Upper lobe of left lung (tissue), 6 donors: ENCODE data around the gene SYNJ1. TPM values are rescaled to one million over a fixed set of nuclear protein-coding genes. Genes with fewer than 3 reads are reported as not detected.
"Not testable (repeated sequence)": the region's sequence is repeated elsewhere in the genome, so short reads cannot be mapped to it uniquely, and the experiment has no call there.

Experiments
- ATAC-seq, 2 donors: fragments of 200-7000 bp; cut with Tn5 transposase; one replicate each; pipeline ENCODE4 v1.9.1; 2022; ENCODE audit warnings: mild to moderate bottlenecking in 2 of 2, moderate library complexity in 2 of 2; ENCODE audit not compliant: low FRiP score in 2 of 2
- DNase-seq, 2 donors: peaks; one replicate each; pipeline ENCODE4 v3.0.0-alpha.2; 2019 to 2020
- H3K27ac ChIP-seq, 4 donors: fragments of 200-600 bp; sonication (generic); one replicate each; pipeline ENCODE4 v1.5.1; 2016 to 2019
- H3K27me3 ChIP-seq, 4 donors: fragments of 200-600 bp; sonication (generic); one replicate each; pipeline ENCODE4 v1.5.1; 2017 to 2019
- H3K36me3 ChIP-seq, 4 donors: fragments of 200-600 bp; sonication (generic); one replicate each; pipeline ENCODE4 v1.5.1; 2016 to 2019
- H3K4me1 ChIP-seq, 4 donors: fragments of 200-600 bp; sonication (generic); one replicate each; pipeline ENCODE4 v1.5.1; 2018 to 2019
- H3K4me3 ChIP-seq, 4 donors: fragments of 200-600 bp; sonication (generic); one replicate each; pipeline ENCODE4 v1.5.1; 2017 to 2019; ENCODE audit warnings: mild to moderate bottlenecking in 2 of 4, moderate library complexity in 1 of 4
- H3K9me3 ChIP-seq, 4 donors: fragments of 200-600 bp; sonication (generic); one replicate each; pipeline ENCODE4 v1.5.1; 2018 to 2019
- CTCF ChIP-seq, 6 experiments: fragments of 450-650 bp in 4 of 6; fragments of 200-600 bp in 2 of 6; sonication (generic) in 2 of 6; IDR thresholded peaks; one replicate each; pipeline ENCODE4 v1.5.1; 2016 to 2019; ENCODE audit warnings: antibody characterized with exemption in 6 of 6
- EP300 ChIP-seq, 4 donors: sonication (generic); formaldehyde crosslinking; IDR thresholded peaks; one replicate each; pipeline ENCODE4 v1.5.1; 2017; ENCODE audit warnings: antibody characterized with exemption in 4 of 4, control low read depth in 2 of 4
- POLR2A ChIP-seq, 4 donors: fragments of 450-650 bp; IDR thresholded peaks; one replicate each; pipeline ENCODE4 v1.5.1; 2016 to 2017; ENCODE audit warnings: antibody characterized with exemption in 4 of 4, mild to moderate bottlenecking in 2 of 4
- POLR2AphosphoS5 ChIP-seq, 2 donors: sonication (generic); formaldehyde crosslinking; IDR thresholded peaks; one replicate each; pipeline ENCODE4 v1.5.1; 2017; ENCODE audit warnings: antibody characterized with exemption in 2 of 2
- WGBS, 2 donors: methylation state at CpG; one replicate each; pipeline ENCODE4 v1.1.5; 2017 to 2018; 5-methylcytosine and 5-hydroxymethylcytosine counted together
- total RNA-seq, 6 donors: library from RNA; depleted of rRNA in 4 of 6; stranded (reverse); fragments of >200 nt in 4 of 6; gene quantifications; one replicate each; pipeline versions ENCODE4 v1.1.0 to v1.2.1, GENCODE V29; 2016 to 2021
- donor health status: DM: no; HTN: no; CAD: no; lungs with moderate emphysema.
- donor health status: DM: no; HTN: yes; CAD: no; lungs with severe emphysema.

Gene SYNJ1
- total RNA-seq, 6 donors from 2014 or later, result 11.1 to 24.4 (median 16.7) TPM

DNA sequence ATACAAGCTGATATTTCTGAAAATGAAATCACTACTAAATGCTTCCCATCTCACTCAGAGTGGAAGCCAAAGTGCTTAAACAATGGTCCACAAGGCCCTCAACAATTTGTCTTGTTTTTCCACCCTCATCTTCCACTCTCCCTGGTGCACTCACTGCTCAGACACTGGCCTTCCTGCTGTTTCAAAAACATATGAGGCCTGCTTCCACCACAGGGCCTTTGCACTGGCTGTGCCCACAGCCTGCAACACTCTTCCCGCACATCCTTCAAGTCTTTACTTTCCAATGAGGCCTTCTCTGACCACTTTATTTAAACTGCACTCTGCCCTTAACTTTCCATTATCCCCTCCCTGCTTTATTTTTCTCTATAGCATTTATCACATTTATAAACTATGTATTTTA, 53.8 kb downstream of the SYNJ1 start:
- no peaks in the 10 kb centered on the region for H3K4me1 ChIP-seq
- ATAC-seq (no peak), DNase-seq (no peak)
- 97 to 98% methylated on average over 1 of the region's 1 CpG for WGBS, 2 donors
- H3K27me3 ChIP-seq, result no peaks in the 10 kb centered on the region
- H3K9me3 ChIP-seq, result no peaks in the 10 kb centered on the region
- peaks cover 0 to 58% (median 5%) of the 10 kb centered on the region in 4 donors for H3K36me3 ChIP-seq
- TF ChIP-seq CTCF (IDR thresholded peaks at IDR 0.05), result no peak
- no peak overlapping the region for H3K27ac ChIP-seq
- no peak overlapping the region for H3K4me3 ChIP-seq

- TF ChIP-seq POLR2A (IDR thresholded peaks at IDR 0.05) (no peak), CTCF (IDR thresholded peaks at IDR 0.05) (no peak), EP300 (IDR thresholded peaks at IDR 0.05) (no peak), POLR2AphosphoS5 (IDR thresholded peaks at IDR 0.05) (no peak)
- DNase-seq, result no peak
- Histone ChIP-seq H3K4me3 (no peak overlapping the region), H3K4me1 (peaks cover 0 to 4% (median 0%) of the 10 kb centered on the region in 4 donors), H3K27ac (no peak overlapping the region), H3K36me3 (peaks cover 18 to 74% (median 38%) of the 10 kb centered on the region in 4 donors), H3K27me3 (no peaks in the 10 kb centered on the region), H3K9me3 (peaks cover 0 to 17% (median 15%) of the 10 kb centered on the region in 4 donors)
- ATAC-seq, result no peak
- 74 to 92% methylated on average over 1 of the region's 1 CpG for WGBS, 2 donors
Measured at GRCh38 chr21:32666258-32666657, 61.6 kb downstream of the SYNJ1 start.

- not testable (repeated sequence) for H3K27ac ChIP-seq, DNase-seq, H3K4me3 ChIP-seq, H3K4me1 ChIP-seq, H3K27me3 ChIP-seq, ATAC-seq
- peaks cover 0 to 17% (median 15%) of the 10 kb centered on the region in 4 donors for H3K9me3 ChIP-seq
- WGBS, 2 donors, result 98 to 100% methylated on average over 2 of the region's 2 CpGs
- H3K36me3 ChIP-seq, result peaks cover 18 to 69% (median 40%) of the 10 kb centered on the region in 4 donors
Measured at GRCh38 chr21:32664095-32664494, 63.7 kb downstream of the SYNJ1 start.

DNA sequence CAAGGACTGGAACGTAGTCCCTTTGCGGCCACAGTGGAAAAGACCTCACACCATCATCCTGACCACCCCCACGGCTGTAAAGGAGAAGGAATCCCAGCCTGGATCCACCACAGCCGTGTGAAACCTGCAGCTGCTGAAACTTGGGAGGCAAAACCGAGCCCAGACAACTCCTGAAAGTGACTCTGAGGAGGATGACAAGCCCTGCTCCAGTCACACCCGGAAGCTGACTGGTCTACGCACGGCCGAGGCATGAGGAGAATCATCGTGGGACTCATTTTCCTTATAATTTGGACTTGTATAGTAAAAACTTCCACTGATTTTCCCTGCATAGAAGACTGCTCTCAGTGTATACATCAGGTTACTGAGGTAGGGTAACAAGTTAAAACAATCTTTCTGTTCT, 65.8 kb downstream of the SYNJ1 start:
- ATAC-seq, H3K4me3 ChIP-seq, H3K4me1 ChIP-seq, H3K27me3 ChIP-seq, H3K27ac ChIP-seq, DNase-seq: not testable (repeated sequence)
- Histone ChIP-seq H3K36me3 (peaks cover 18 to 66% (median 43%) of the 10 kb centered on the region in 4 donors), H3K9me3 (peaks cover 0 to 17% (median 15%) of the 10 kb centered on the region in 4 donors)
- WGBS, 2 donors, result 92 to 93% methylated on average over 8 to 10 of the region's 10 CpGs

- DNase-seq, result peak in 1 of 2 donors; percentile 71
- 73 to 97% methylated on average over 13 of the region's 13 CpGs for WGBS, 2 donors
- not testable (repeated sequence) for H3K27me3 ChIP-seq, H3K4me3 ChIP-seq, H3K4me1 ChIP-seq, ATAC-seq
- Histone ChIP-seq H3K36me3 (peaks cover 18 to 70% (median 39%) of the 10 kb centered on the region in 4 donors), H3K9me3 (peaks cover 0 to 16% (median 14%) of the 10 kb centered on the region in 4 donors), H3K27ac (peak overlapping the region in 2 of 4 donors; percentile 18 to 31)
- TF ChIP-seq EP300 (IDR thresholded peaks at IDR 0.05) (peak in 1 of 4 donors; percentile 62), POLR2AphosphoS5 (IDR thresholded peaks at IDR 0.05) (peak in 1 of 2 donors; percentile 64)
Measured at GRCh38 chr21:32661026-32661782, 66.6 kb downstream of the SYNJ1 start.

GRCh38 chr21:32658524-32658923, 69.3 kb downstream of the SYNJ1 start:
- Histone ChIP-seq H3K36me3 (peaks cover 0 to 55% (median 16%) of the 10 kb centered on the region in 4 donors), H3K27me3 (no peaks in the 10 kb centered on the region), H3K27ac (no peak overlapping the region), H3K9me3 (peaks cover 0 to 3% (median under 1%) of the 10 kb centered on the region in 4 donors), H3K4me3 (no peak overlapping the region), H3K4me1 (peaks cover 0 to 9% (median 0%) of the 10 kb centered on the region in 4 donors)
- no peak for DNase-seq
- 96% methylated on average over 4 to 9 of the region's 9 CpGs for WGBS, 2 donors
- TF ChIP-seq POLR2A (IDR thresholded peaks at IDR 0.05) (no peak), CTCF (IDR thresholded peaks at IDR 0.05) (no peak)
- peak in 1 of 2 donors; percentile 19 for ATAC-seq
